ENCODE measurements around the gene DOP1B. TPM values are rescaled to one million over a fixed set of nuclear protein-coding genes. Genes with fewer than 3 reads are reported as not detected.

The DOP1B gene
- total RNA-seq, 1 experiment from 2014 or later, result 15.1 TPM

- intact Hi-C loops (cut with micrococcal nuclease; ENCODE audit: unreplicated experiment), result no loop called here
- TF ChIP-seq CTCF (conservative IDR thresholded peaks at IDR 0.05) (no peak), EZH2 (IDR thresholded peaks at IDR 0.05; ENCODE audit: low read depth) (no peak)
- ChIA-PET CTCF (no interaction called here), POLR2A (ENCODE audit: unreplicated experiment) (no interaction called here)
- no peaks in the 10 kb centered on the region for H3K27me3 ChIP-seq (ENCODE audit: insufficient read depth, low read depth)
- H3K9me2 ChIP-seq (ENCODE audit: insufficient read depth), result no peaks in the 10 kb centered on the region
- H3K4me2 ChIP-seq, result no peak overlapping the region
- H3K36me3 ChIP-seq (ENCODE audit: low read depth), result no peaks in the 10 kb centered on the region
- H3F3A ChIP-seq (ENCODE audit: insufficient read depth, low read depth), result peaks cover 25% of the 10 kb centered on the region
- no peaks in the 10 kb centered on the region for H4K20me1 ChIP-seq (ENCODE audit: insufficient read depth)
- no peak for DNase-seq
- H3K27ac ChIP-seq, result no peak overlapping the region
- no peak overlapping the region for H2AFZ ChIP-seq
- H3K4me3 ChIP-seq, result no peak overlapping the region
- H3K9me3 ChIP-seq (ENCODE audit: insufficient read depth, low read depth), result no peaks in the 10 kb centered on the region
- peaks cover 40% of the 10 kb centered on the region for H3K4me1 ChIP-seq (replicated peaks; ENCODE audit: insufficient read depth)
- BruUV-seq (replicated peaks), result no TSS peak
- no peaks in the 10 kb centered on the region for H3K79me2 ChIP-seq (ENCODE audit: low read depth)
Observed at GRCh38 chr21:36184545-36184944, 27.9 kb downstream of the DOP1B start.

GRCh38 chr21:36185523-36185922 is 28.9 kb downstream of the DOP1B start:
- no TSS peak for BruUV-seq (replicated peaks)
- TF ChIP-seq EZH2 (IDR thresholded peaks at IDR 0.05; ENCODE audit: low read depth) (no peak), CTCF (conservative IDR thresholded peaks at IDR 0.05) (no peak)
- CTCF ChIA-PET, result no interaction called here

GRCh38 chr21:36186081-36186480 is 29.5 kb downstream of the DOP1B start:
- Histone ChIP-seq H4K20me1 (ENCODE audit: insufficient read depth) (no peaks in the 10 kb centered on the region), H3K4me3 (no peak overlapping the region), H3F3A (ENCODE audit: insufficient read depth, low read depth) (peaks cover 28% of the 10 kb centered on the region), H3K27ac (no peak overlapping the region), H2AFZ (no peak overlapping the region), H3K36me3 (ENCODE audit: low read depth) (no peaks in the 10 kb centered on the region), H3K4me2 (no peak overlapping the region), H3K27me3 (ENCODE audit: insufficient read depth, low read depth) (no peaks in the 10 kb centered on the region), H3K79me2 (ENCODE audit: low read depth) (no peaks in the 10 kb centered on the region), H3K9me3 (ENCODE audit: insufficient read depth, low read depth) (no peaks in the 10 kb centered on the region), H3K4me1 (replicated peaks; ENCODE audit: insufficient read depth) (peaks cover 45% of the 10 kb centered on the region), H3K9me2 (ENCODE audit: insufficient read depth) (no peaks in the 10 kb centered on the region)
- POLR2A ChIA-PET (ENCODE audit: unreplicated experiment), result no interaction called here
- BruUV-seq (replicated peaks), result no TSS peak
- CTCF ChIA-PET, result no interaction called here
- TF ChIP-seq CTCF (conservative IDR thresholded peaks at IDR 0.05) (no peak), EZH2 (IDR thresholded peaks at IDR 0.05; ENCODE audit: low read depth) (no peak)
- intact Hi-C loops (cut with micrococcal nuclease; ENCODE audit: unreplicated experiment), result no loop called here
- no peak for DNase-seq

More at GRCh38 chr21:36185523-36185922, 28.9 kb downstream of the DOP1B start:
- Histone ChIP-seq H3K9me2 (ENCODE audit: insufficient read depth) (no peaks in the 10 kb centered on the region), H3K4me3 (no peak overlapping the region), H3F3A (ENCODE audit: insufficient read depth, low read depth) (peaks cover 28% of the 10 kb centered on the region), H3K79me2 (ENCODE audit: low read depth) (no peaks in the 10 kb centered on the region), H3K27me3 (ENCODE audit: insufficient read depth, low read depth) (no peaks in the 10 kb centered on the region), H3K9me3 (ENCODE audit: insufficient read depth, low read depth) (no peaks in the 10 kb centered on the region), H3K4me1 (replicated peaks; ENCODE audit: insufficient read depth) (peaks cover 45% of the 10 kb centered on the region), H3K27ac (no peak overlapping the region), H3K4me2 (no peak overlapping the region), H4K20me1 (ENCODE audit: insufficient read depth) (no peaks in the 10 kb centered on the region), H3K36me3 (ENCODE audit: low read depth) (no peaks in the 10 kb centered on the region), H2AFZ (no peak overlapping the region)
- DNase-seq, result no peak
- POLR2A ChIA-PET (ENCODE audit: unreplicated experiment), result no interaction called here
- intact Hi-C loops (cut with micrococcal nuclease; ENCODE audit: unreplicated experiment), result no loop called here

All from PC-9 (cell line).